Suppressor macrophage treated with lipopolysaccharide for 4 hours (primary cell): ENCODE data around the gene CATSPER2.
"Not testable (repeated sequence)": the region's sequence is repeated elsewhere in the genome, so short reads cannot be mapped to it uniquely, and the experiment has no call there.

Experiments used
- DNase-seq: peaks from one replicate; pipeline ENCODE4 v3.0.0-alpha.2; 2020

Gene CATSPER2

DNA sequence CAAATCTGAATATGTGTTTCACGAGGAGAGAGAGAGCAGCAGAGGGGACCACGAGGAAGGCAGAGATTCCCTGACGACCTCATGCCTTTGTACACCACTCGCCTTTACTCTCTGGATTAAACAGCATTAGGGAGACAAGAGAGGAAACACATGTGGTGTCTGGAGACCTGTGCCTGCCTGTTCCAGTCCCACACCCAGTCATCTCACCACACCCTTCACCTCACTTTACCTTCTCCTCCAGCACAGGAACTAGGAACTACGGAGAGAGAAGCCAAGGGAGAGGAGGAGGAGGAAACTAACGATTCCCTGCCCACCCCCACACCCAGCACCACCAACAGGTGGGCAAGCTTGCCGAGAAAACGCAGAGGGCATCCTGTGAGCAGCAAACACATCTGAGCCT lies 55.8 kb downstream of the CATSPER2 start:
- DNase-seq, result not testable (repeated sequence)

DNA sequence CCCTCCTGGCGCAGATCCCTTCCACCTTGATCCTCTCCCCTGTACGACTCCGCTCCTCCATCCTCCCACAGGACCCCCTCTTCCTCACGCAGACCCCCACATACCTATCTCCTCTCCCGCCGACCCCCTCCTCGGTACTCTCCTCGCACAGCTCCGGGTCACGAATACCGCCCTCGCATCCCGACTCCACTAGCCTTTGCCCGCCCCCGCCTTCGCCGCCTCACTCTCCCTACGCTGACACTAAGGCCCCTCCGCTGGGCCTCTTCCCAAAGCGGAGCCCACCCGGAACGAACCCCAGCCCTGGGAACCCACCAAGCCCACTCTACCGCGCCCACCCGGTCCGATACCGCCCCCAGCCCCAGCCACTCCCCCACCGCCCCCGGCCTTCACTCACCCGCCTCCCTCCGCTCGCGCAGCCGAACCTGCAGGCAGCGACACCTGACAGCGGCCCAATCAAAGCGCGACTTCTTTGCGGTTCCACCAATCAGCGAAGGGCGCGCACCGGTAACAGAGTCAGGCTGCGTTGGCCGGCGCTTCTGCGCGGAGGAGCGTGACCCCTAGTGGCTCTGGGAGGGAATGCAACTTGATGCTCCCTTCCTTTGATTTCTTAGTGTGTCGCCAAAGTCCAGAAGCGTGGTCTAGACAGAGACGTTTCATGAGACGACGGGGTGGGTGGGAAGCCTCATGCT lies 58.7 kb downstream of the CATSPER2 start, which contains the start of gene PPIP5K1:
PPIP5K1 (minus strand) TSS at position 431 of the 689 bp plus-strand sequence. CDS start 5,704 bp downstream, outside the sequence.
- DNase-seq, result not testable (repeated sequence)
